Activated T-cell treated with anti-CD3 and anti-CD28 coated beads, Interleukin-2, amount 50 U/mL, for 48 hours (primary cell): ENCODE results near the gene NRG2.
A peak's percentile ranks its signal among the peaks of the same experiment; 100 is the strongest.

ENCODE experiments used
- DNase-seq, 2 experiments: peaks; one replicate each; pipeline ENCODE4 v3.0.0-alpha.2; 2020

Gene NRG2

GRCh38 chr5:139852696-139853095 is 190.4 kb downstream of the NRG2 start:
- no peak for DNase-seq

GRCh38 chr5:139851558-139851957 is 191.5 kb downstream of the NRG2 start:
- DNase-seq, result no peak

- no peak for DNase-seq
These were observed 192.6 kb downstream of the NRG2 start for GRCh38 chr5:139850423-139851016.

GRCh38 chr5:139849942-139850341 is 193.2 kb downstream of the NRG2 start:
- DNase-seq, result no peak

GRCh38 chr5:139849501-139849900 is 193.6 kb downstream of the NRG2 start:
- DNase-seq, result no peak

- DNase-seq, result no peak
These were observed 194.5 kb downstream of the NRG2 start for GRCh38 chr5:139848508-139849100.

GRCh38 chr5:139847790-139848507 is 195.2 kb downstream of the NRG2 start:
- DNase-seq, result peak; percentile 78 to 85

- DNase-seq, result no peak
These were observed 196.0 kb downstream of the NRG2 start for GRCh38 chr5:139847091-139847490.

- DNase-seq, result no peak
These were observed 197.0 kb downstream of the NRG2 start for GRCh38 chr5:139845846-139846681.

- DNase-seq, result peak; percentile 87 to 88
These were observed 198.5 kb downstream of the NRG2 start for GRCh38 chr5:139844472-139845145.

- DNase-seq, result no peak
These were observed 199.1 kb downstream of the NRG2 start for GRCh38 chr5:139843991-139844390.

GRCh38 chr5:139842321-139842720 is 200.8 kb downstream of the NRG2 start:
- no peak for DNase-seq

- DNase-seq, result no peak
These were observed 201.6 kb downstream of the NRG2 start for GRCh38 chr5:139841549-139841948.

GRCh38 chr5:139839918-139840317 is 203.2 kb downstream of the NRG2 start:
- no peak for DNase-seq

- no peak for DNase-seq
These were observed 203.8 kb downstream of the NRG2 start for GRCh38 chr5:139839232-139839815.

GRCh38 chr5:139838381-139839197 is 204.5 kb downstream of the NRG2 start:
- no peak for DNase-seq

- DNase-seq, result no peak
These were observed 205.3 kb downstream of the NRG2 start for GRCh38 chr5:139837711-139838380.

- DNase-seq, result no peak
These were observed 206.5 kb downstream of the NRG2 start for GRCh38 chr5:139836469-139837208.

- no peak for DNase-seq
These were observed 207.4 kb downstream of the NRG2 start for GRCh38 chr5:139835656-139836055.

GRCh38 chr5:139833525-139833924 is 209.6 kb downstream of the NRG2 start:
- no peak for DNase-seq
